Tibial nerve (tissue), 4 donors: ENCODE results near the gene CHN2. TPM values are rescaled to one million over a fixed set of nuclear protein-coding genes. Genes with fewer than 3 reads are reported as not detected.

ENCODE experiments used
- DNase-seq, 2 donors: peaks; one replicate each; pipeline ENCODE4 v3.0.0-alpha.2; 2019; ENCODE audit warnings: low spot score in 2 of 2
- H3K27ac ChIP-seq, 4 donors: fragments of 200-600 bp; sonication (generic) in 3 of 4; one replicate each; pipeline ENCODE4 v1.5.1; 2017 to 2019; ENCODE audit warnings: mild to moderate bottlenecking in 1 of 4
- H3K27me3 ChIP-seq, 2 donors: fragments of 200-600 bp; sonication (generic) in 1 of 2; one replicate each; pipeline versions ENCODE4 v1.5.1 to v1.6.0; 2017 to 2019
- H3K36me3 ChIP-seq, 3 donors: fragments of 200-600 bp; sonication (generic); one replicate each; pipeline ENCODE4 v1.5.1; 2018 to 2019
- H3K4me1 ChIP-seq, 4 donors: fragments of 200-600 bp; sonication (generic) in 3 of 4; one replicate each; pipeline ENCODE4 v1.5.1; 2017 to 2019
- H3K4me3 ChIP-seq, 4 donors: fragments of 200-600 bp; sonication (generic) in 3 of 4; one replicate each; pipeline ENCODE4 v1.5.1; 2017 to 2019; ENCODE audit warnings: mild to moderate bottlenecking in 1 of 4, moderate library complexity in 1 of 4
- H3K9me3 ChIP-seq, 4 donors: fragments of 200-600 bp; sonication (generic) in 3 of 4; one replicate each; pipeline ENCODE4 v1.5.1; 2017 to 2019
- EP300 ChIP-seq, 2 donors: sonication (generic); formaldehyde crosslinking; IDR thresholded peaks; one replicate each; pipeline ENCODE4 v1.6.1; 2017; ENCODE audit warnings: antibody characterized with exemption in 2 of 2, mild to moderate bottlenecking in 1 of 2
- POLR2A ChIP-seq, 2 donors: fragments of 450-650 bp; IDR thresholded peaks; one replicate each; pipeline ENCODE4 v1.6.1; 2017; ENCODE audit warnings: antibody characterized with exemption in 2 of 2, mild to moderate bottlenecking in 2 of 2, moderate library complexity in 2 of 2
- WGBS, 2 donors: methylation state at CpG; one replicate each; pipeline ENCODE4 v1.1.5; 2018; 5-methylcytosine and 5-hydroxymethylcytosine counted together
- total RNA-seq, 4 donors: library from RNA; depleted of rRNA; stranded (reverse); fragments of >200 nt; gene quantifications; one replicate each; pipeline ENCODE4 v1.1.0, GENCODE V29; 2016
- TF ChIP-seq, protein P1 (sequence below), 5 experiments: fragments of 200-600 bp in 3 of 5; fragments of 450-650 bp in 2 of 5; sonication (generic) in 3 of 5; IDR thresholded peaks; one replicate each; pipeline ENCODE4 v1.5.1; 2016 to 2019; ENCODE audit warnings: antibody characterized with exemption in 5 of 5, mild to moderate bottlenecking in 3 of 5, moderate library complexity in 2 of 5

CHN2 gene
- total RNA-seq, 4 donors from 2014 or later: 3.9 to 12.6 (median 7.0) TPM

- Histone ChIP-seq H3K4me1 (no peaks in the 10 kb centered on the region), H3K27me3 (no peaks in the 10 kb centered on the region), H3K36me3 (no peaks in the 10 kb centered on the region), H3K27ac (no peak overlapping the region), H3K4me3 (no peak overlapping the region), H3K9me3 (no peaks in the 10 kb centered on the region)
- TF ChIP-seq, protein P1, sequence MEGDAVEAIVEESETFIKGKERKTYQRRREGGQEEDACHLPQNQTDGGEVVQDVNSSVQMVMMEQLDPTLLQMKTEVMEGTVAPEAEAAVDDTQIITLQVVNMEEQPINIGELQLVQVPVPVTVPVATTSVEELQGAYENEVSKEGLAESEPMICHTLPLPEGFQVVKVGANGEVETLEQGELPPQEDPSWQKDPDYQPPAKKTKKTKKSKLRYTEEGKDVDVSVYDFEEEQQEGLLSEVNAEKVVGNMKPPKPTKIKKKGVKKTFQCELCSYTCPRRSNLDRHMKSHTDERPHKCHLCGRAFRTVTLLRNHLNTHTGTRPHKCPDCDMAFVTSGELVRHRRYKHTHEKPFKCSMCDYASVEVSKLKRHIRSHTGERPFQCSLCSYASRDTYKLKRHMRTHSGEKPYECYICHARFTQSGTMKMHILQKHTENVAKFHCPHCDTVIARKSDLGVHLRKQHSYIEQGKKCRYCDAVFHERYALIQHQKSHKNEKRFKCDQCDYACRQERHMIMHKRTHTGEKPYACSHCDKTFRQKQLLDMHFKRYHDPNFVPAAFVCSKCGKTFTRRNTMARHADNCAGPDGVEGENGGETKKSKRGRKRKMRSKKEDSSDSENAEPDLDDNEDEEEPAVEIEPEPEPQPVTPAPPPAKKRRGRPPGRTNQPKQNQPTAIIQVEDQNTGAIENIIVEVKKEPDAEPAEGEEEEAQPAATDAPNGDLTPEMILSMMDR (IDR thresholded peaks at IDR 0.05): no peak
- TF ChIP-seq POLR2A (IDR thresholded peaks at IDR 0.05): no peak
- TF ChIP-seq EP300 (IDR thresholded peaks at IDR 0.05): no peak
- 75 to 79% methylated on average over 12 of the region's 12 CpGs for WGBS, 2 donors
- DNase-seq: no peak
These were observed 226.7 kb downstream of the CHN2 start for GRCh38 chr7:29421010-29421956.

DNA sequence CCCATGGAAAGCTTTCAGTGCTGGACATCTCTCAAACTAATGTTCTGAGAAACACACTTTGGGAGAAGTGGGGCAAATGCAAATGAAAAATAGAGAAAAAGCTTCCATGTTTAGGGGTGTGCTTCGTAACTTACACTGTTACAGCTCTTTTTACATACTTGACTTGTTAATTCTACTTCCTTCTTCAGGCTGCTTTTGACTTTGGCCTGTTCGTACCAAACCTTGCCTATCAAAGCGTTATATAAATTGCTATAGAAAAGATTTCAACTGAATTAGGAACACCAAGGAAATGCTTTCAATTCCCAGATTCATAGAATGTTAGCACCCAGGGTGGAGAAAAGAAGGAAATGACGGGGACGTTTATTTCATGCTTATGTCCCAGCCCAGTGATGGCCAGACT, 228.3 kb downstream of the CHN2 start:
- no peaks in the 10 kb centered on the region for H3K27me3 ChIP-seq
- no peak overlapping the region for H3K4me3 ChIP-seq
- H3K36me3 ChIP-seq: no peaks in the 10 kb centered on the region
- DNase-seq: no peak
- TF ChIP-seq POLR2A (IDR thresholded peaks at IDR 0.05) (no peak), EP300 (IDR thresholded peaks at IDR 0.05) (no peak)
- TF ChIP-seq, protein P1 (IDR thresholded peaks at IDR 0.05): no peak
- WGBS, 2 donors: 77 to 85% methylated on average over 5 of the region's 5 CpGs
- no peaks in the 10 kb centered on the region for H3K4me1 ChIP-seq
- no peak overlapping the region for H3K27ac ChIP-seq
- no peaks in the 10 kb centered on the region for H3K9me3 ChIP-seq

DNA sequence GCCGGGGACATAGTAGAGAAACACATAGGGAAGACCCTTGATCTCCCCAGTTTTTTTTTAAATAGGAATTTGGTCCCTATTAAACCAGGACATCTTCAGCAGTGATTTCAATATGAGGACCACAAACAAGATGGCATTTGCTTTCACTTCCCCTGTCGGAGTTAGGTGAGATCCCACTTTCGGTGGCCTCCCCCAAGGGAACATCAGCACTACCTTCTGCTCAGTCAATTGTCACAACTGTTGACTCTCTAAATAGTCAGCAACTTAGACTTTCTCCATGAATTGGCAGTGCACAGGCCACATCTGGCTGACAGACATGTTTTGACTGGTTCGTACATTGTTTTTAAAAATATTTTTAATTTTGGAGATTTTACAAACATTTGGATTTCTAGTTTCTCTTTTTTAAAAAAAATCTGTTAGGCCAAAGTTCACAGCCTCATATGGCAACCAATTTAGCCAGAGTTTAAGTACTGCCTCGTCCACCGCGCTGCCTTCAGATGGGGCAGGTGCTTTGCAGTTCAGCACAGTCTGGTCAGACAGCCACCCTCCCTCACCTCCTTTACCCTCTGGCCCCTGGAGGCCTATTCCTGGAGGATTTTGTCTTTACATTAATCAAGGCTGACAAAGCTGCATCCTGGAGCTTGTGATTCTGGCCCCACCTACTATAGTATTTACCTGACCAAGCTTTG, 229.9 kb downstream of the CHN2 start:
- 74 to 79% methylated on average over 7 of the region's 7 CpGs for WGBS, 2 donors
- no peak for DNase-seq
- no peaks in the 10 kb centered on the region for H3K36me3 ChIP-seq
- H3K27me3 ChIP-seq: no peaks in the 10 kb centered on the region
- no peaks in the 10 kb centered on the region for H3K4me1 ChIP-seq
- TF ChIP-seq POLR2A (IDR thresholded peaks at IDR 0.05): no peak
- TF ChIP-seq EP300 (IDR thresholded peaks at IDR 0.05): no peak
- TF ChIP-seq, protein P1 (IDR thresholded peaks at IDR 0.05): no peak
- H3K27ac ChIP-seq: no peak overlapping the region
- no peak overlapping the region for H3K4me3 ChIP-seq
- H3K9me3 ChIP-seq: no peaks in the 10 kb centered on the region

DNA sequence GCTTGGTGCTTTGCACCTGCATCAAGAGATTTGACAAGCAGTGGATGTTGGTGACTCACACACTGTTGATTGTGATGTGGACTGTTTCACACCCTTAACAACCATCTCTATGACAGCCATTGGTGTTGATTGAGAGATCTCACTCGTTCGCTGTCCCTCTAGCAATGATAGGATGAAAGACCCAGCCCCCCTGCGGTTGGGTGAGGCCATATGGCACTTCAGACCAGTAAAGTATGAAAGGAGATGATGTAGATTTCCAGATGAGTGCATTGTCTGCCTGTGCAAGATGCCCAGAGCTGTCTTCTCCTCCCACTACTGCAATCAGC, 230.4 kb downstream of the CHN2 start:
- Histone ChIP-seq H3K4me1 (no peaks in the 10 kb centered on the region), H3K9me3 (no peaks in the 10 kb centered on the region), H3K27me3 (no peaks in the 10 kb centered on the region), H3K4me3 (no peak overlapping the region), H3K27ac (no peak overlapping the region), H3K36me3 (no peaks in the 10 kb centered on the region)
- 80 to 89% methylated on average over 2 to 3 of the region's 3 CpGs for WGBS, 2 donors
- TF ChIP-seq POLR2A (IDR thresholded peaks at IDR 0.05) (no peak), EP300 (IDR thresholded peaks at IDR 0.05) (no peak)
- TF ChIP-seq, protein P1 (IDR thresholded peaks at IDR 0.05): no peak
- DNase-seq: no peak

DNA sequence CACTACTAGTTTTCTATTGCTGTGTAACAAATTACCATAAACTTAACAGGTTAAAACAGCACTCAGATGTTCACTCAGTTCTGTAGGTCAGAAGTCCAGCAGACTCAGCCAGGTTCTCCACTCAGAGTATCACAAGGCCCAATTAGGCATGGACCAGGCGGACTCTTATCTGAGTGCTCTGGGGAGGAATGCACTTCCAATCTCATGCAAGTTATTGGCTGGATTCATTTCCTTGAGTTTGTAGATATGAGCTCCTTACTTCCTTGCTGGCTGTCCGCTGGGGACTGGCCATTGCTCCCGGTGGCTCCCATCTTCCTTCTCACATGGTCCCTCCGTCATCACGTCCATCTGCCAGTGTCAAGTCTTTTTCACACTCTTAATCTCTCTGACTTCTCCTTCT, 232.0 kb downstream of the CHN2 start:
- H3K27ac ChIP-seq: no peak overlapping the region
- H3K36me3 ChIP-seq: no peaks in the 10 kb centered on the region
- 95 to 97% methylated on average over 5 of the region's 5 CpGs for WGBS, 2 donors
- no peak for DNase-seq
- H3K4me1 ChIP-seq: no peaks in the 10 kb centered on the region
- no peak for TF ChIP-seq POLR2A (IDR thresholded peaks at IDR 0.05)
- H3K27me3 ChIP-seq: no peaks in the 10 kb centered on the region
- no peak overlapping the region for H3K4me3 ChIP-seq
- no peaks in the 10 kb centered on the region for H3K9me3 ChIP-seq
